ENCODE results near the gene NRIP2.

- TF ChIP-seq, protein P1, sequence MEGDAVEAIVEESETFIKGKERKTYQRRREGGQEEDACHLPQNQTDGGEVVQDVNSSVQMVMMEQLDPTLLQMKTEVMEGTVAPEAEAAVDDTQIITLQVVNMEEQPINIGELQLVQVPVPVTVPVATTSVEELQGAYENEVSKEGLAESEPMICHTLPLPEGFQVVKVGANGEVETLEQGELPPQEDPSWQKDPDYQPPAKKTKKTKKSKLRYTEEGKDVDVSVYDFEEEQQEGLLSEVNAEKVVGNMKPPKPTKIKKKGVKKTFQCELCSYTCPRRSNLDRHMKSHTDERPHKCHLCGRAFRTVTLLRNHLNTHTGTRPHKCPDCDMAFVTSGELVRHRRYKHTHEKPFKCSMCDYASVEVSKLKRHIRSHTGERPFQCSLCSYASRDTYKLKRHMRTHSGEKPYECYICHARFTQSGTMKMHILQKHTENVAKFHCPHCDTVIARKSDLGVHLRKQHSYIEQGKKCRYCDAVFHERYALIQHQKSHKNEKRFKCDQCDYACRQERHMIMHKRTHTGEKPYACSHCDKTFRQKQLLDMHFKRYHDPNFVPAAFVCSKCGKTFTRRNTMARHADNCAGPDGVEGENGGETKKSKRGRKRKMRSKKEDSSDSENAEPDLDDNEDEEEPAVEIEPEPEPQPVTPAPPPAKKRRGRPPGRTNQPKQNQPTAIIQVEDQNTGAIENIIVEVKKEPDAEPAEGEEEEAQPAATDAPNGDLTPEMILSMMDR (IDR thresholded peaks at IDR 0.05; ENCODE audit: low read depth, low read length, poor library complexity, severe bottlenecking): no peak
- TF ChIP-seq EZH2phosphoT487 (IDR thresholded peaks at IDR 0.05; ENCODE audit: borderline replicate concordance, low read length): no peak
These were observed 59.4 kb downstream of the NRIP2 start for GRCh38 chr12:2775431-2775830.
